ENCODE measurements around the gene CDH23. TPM values are rescaled to one million over a fixed set of nuclear protein-coding genes. Genes with fewer than 3 reads are reported as not detected.

CDH23 gene
- total RNA-seq, 1 donor from 2014 or later = 10.3 TPM

- Histone ChIP-seq H3K27ac (no peak overlapping the region), H3K4me3 (no peak overlapping the region), H3K4me1 (no peaks in the 10 kb centered on the region), H3K27me3 (no peaks in the 10 kb centered on the region), H3K36me3 (no peaks in the 10 kb centered on the region), H3K9me3 (no peaks in the 10 kb centered on the region)
- TF ChIP-seq POLR2A (IDR thresholded peaks at IDR 0.05) (no peak), POLR2AphosphoS5 (IDR thresholded peaks at IDR 0.05; ENCODE audit: insufficient read depth in 1 of 2, low read depth in 1 of 2) (no peak), CTCF (IDR thresholded peaks at IDR 0.05) (no peak)
- intact Hi-C loops (cut with DNase I) = no loop called here
- DNase-seq (ENCODE audit: extremely low spot score in 2 of 2) = no peak
Observed at GRCh38 chr10:71494980-71495381, 98.3 kb downstream of the CDH23 start.

GRCh38 chr10:71496927-71497762 lies 100.4 kb downstream of the CDH23 start:
- H3K36me3 ChIP-seq = no peaks in the 10 kb centered on the region
- no peaks in the 10 kb centered on the region for H3K9me3 ChIP-seq
- H3K27me3 ChIP-seq = no peaks in the 10 kb centered on the region
- intact Hi-C loops (cut with DNase I) = no loop called here
- no peak for DNase-seq (ENCODE audit: extremely low spot score in 2 of 2)
- H3K4me3 ChIP-seq = no peak overlapping the region
- no peaks in the 10 kb centered on the region for H3K4me1 ChIP-seq
- H3K27ac ChIP-seq = no peak overlapping the region
- TF ChIP-seq POLR2AphosphoS5 (IDR thresholded peaks at IDR 0.05; ENCODE audit: insufficient read depth in 1 of 2, low read depth in 1 of 2) (no peak), POLR2A (IDR thresholded peaks at IDR 0.05) (no peak), CTCF (IDR thresholded peaks at IDR 0.05) (no peak)

GRCh38 chr10:71497763-71498326 lies 101.1 kb downstream of the CDH23 start:
- DNase-seq (ENCODE audit: extremely low spot score in 2 of 2) = no peak
- Histone ChIP-seq H3K27ac (no peak overlapping the region), H3K4me3 (no peak overlapping the region), H3K4me1 (no peaks in the 10 kb centered on the region), H3K27me3 (no peaks in the 10 kb centered on the region), H3K9me3 (no peaks in the 10 kb centered on the region), H3K36me3 (no peaks in the 10 kb centered on the region)
- intact Hi-C loops (cut with DNase I) = no loop called here
- TF ChIP-seq POLR2A (IDR thresholded peaks at IDR 0.05) (no peak), CTCF (IDR thresholded peaks at IDR 0.05) (no peak), POLR2AphosphoS5 (IDR thresholded peaks at IDR 0.05; ENCODE audit: insufficient read depth in 1 of 2, low read depth in 1 of 2) (no peak)

GRCh38 chr10:71501402-71501801 lies 104.7 kb downstream of the CDH23 start:
- H3K9me3 ChIP-seq = no peaks in the 10 kb centered on the region
- TF ChIP-seq POLR2A (IDR thresholded peaks at IDR 0.05) = no peak
- no peak for TF ChIP-seq CTCF (IDR thresholded peaks at IDR 0.05)
- TF ChIP-seq POLR2AphosphoS5 (IDR thresholded peaks at IDR 0.05; ENCODE audit: insufficient read depth in 1 of 2, low read depth in 1 of 2) = no peak
- intact Hi-C loops (cut with DNase I) = no loop called here
- DNase-seq (ENCODE audit: extremely low spot score in 2 of 2) = no peak
- H3K27me3 ChIP-seq = no peaks in the 10 kb centered on the region
- H3K4me3 ChIP-seq = no peak overlapping the region
- H3K36me3 ChIP-seq = no peaks in the 10 kb centered on the region
- no peak overlapping the region for H3K27ac ChIP-seq
- no peaks in the 10 kb centered on the region for H3K4me1 ChIP-seq

GRCh38 chr10:71502190-71502589 lies 105.5 kb downstream of the CDH23 start:
- H3K9me3 ChIP-seq = no peaks in the 10 kb centered on the region
- no peaks in the 10 kb centered on the region for H3K4me1 ChIP-seq
- H3K27ac ChIP-seq = no peak overlapping the region
- H3K36me3 ChIP-seq = no peaks in the 10 kb centered on the region
- intact Hi-C loops (cut with DNase I) = no loop called here
- TF ChIP-seq POLR2AphosphoS5 (IDR thresholded peaks at IDR 0.05; ENCODE audit: insufficient read depth in 1 of 2, low read depth in 1 of 2) = no peak
- TF ChIP-seq POLR2A (IDR thresholded peaks at IDR 0.05) = no peak
- no peak for TF ChIP-seq CTCF (IDR thresholded peaks at IDR 0.05)
- no peaks in the 10 kb centered on the region for H3K27me3 ChIP-seq
- no peak for DNase-seq (ENCODE audit: extremely low spot score in 2 of 2)
- no peak overlapping the region for H3K4me3 ChIP-seq

Data from vagina (tissue), 2 donors.